HG02943 (cell line): ENCODE results near the gene TNIK.

Experiments
- ATAC-seq: cut with Tn5 transposase; IDR thresholded peaks from one replicate; pipeline ENCODE4 v1.9.1; 2021; ENCODE audit warnings: mild to moderate bottlenecking, low read depth, moderate library complexity; ENCODE audit not compliant: unreplicated experiment

TNIK gene

DNA sequence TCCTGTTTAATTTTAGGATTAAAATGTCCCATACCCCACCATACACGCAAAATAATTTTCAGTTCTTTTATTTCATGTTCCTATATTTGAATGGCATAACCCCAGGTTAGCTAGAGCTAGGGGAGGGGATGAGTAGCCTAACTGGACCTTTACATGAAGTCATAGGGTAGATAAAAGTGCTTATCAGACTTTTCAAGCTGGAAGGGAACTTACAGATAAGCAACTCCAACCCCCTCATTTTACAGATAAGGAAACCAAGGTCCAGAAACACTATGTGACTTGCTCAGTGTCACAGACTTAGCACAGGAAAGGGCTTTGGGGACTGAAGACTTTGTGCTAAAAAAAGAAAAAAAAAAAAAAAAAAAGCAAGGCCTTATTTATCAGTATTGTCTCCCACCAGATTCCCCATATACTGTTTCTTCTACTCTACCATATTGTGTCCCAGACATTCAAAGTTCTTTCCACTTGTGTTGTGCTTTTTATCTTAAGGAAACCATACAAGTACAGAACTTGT, 10.6 kb upstream of the TNIK start:
- ATAC-seq, result no peak

DNA sequence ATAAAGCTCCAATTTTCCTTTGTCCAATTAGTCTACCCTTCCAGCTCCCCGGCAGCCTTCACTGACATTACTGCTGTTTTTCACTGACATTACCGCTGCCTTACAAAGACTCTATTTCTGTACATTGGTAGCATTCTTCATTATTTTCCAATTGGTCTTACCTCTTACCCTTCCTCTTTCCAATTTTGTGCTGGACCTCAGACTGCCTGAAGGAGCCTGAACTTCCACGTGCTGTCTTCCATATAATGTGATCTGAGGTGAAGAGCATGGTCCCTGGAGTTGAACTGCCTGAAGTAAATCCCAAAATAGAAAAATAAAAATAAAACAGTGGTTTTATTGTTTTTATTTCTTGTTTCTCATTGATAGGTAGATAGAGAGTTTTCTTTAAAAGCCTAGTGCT, 9.2 kb upstream of the TNIK start:
- no peak for ATAC-seq

DNA sequence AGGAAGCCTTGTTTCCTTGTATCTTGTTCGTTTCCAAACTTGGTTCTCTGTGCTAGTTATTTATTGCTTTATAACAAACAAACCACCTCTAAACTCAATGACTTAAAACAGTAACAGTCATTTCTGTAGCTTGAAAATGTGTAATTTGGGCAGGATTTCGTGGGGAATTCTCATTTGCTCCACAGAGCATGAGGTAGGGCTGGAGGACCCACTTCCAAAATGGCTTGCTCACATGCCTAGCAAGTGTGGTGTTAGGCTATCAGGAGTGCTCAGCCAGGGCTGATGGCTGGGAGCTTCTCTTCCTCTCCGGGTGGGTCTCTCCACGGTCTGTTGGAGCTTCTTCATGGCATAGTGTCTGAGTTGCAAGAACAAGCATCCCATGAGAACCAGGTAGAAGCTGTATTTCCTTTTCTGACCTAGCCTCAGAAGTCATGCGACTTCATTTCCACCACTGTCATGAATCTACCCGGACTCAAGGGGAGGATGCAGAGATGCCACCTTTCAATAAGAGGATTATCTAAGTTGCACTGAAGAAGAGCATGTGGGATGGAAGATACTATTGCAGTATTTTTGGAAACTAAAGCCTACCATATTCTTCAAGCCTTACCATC, 8.2 kb upstream of the TNIK start:
- ATAC-seq, result no peak

DNA sequence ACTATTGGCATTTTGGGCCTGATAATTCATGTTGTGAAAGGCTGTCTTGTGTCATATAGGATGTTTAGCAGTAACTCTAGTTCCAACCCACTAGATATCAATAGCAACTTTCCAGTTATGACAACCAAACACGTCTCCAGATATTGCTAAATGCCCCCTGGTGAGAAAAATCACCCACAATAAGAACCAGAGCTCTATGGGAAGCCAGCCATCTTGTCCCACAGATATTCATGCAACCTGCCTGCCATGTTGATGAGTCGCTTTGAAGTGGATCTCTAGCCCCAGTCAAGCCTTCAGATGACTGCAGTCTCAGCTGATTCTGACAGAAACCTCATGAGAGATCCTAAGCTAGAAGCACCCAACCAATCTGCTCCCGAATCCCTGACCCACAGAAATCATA, 5.6 kb upstream of the TNIK start:
- no peak for ATAC-seq

DNA sequence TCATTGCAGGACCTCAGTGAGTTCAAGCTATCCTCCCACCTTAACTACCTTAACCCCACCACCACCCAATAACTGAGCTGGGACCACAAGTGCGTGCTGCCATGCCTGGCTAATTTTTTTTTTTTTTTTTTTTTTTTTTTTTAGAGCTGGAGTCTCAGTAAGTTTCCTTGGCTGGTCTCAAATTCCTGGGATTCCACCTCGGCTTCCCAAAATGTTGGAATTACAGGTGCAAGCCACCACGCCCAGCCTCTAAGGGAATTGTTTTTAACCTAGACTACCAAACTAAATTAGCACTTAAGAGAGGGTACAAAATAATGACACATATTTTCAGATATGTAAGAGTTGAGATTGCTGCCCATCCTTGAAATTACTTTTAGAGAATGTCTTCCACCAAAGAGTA, 4.3 kb upstream of the TNIK start:
- no peak for ATAC-seq

DNA sequence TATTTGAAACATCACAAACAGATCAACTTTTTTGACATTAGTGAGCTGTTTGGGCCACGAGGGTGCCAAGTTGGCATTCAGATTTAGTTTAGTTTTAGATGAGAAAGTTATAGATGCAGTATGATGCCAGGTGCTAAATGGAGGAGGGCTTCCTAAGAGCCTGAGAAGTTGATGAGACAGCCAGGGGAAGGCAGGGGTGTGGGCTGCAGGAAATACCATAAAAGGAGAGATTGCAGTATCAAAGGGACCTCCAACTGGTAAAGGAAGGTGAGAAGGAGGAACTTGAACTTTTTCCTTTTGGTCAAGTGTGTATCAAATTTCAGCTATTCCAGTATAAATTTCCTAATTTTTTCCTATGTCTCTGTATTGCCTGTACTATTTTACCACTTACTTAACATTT, 2.0 kb upstream of the TNIK start:
- ATAC-seq, result no peak

DNA sequence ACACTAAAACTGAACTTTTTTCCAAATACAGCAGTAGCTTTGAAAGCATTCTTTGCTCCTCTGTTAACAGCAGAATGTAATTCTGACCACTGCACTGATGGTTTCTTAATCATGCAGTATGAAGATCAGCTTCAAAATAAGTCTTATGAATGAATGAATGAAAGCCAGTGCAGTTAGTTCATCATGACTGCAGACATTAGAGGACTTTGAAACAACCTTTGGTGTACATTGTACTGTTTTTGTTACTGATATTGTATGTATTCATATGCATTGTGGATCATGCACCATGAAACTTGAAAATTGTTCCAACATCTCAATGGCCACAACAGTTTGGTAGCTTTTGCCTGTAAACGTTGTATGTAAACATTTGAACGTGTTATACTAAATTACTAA, 1.3 kb upstream of the TNIK start:
- no peak for ATAC-seq

DNA sequence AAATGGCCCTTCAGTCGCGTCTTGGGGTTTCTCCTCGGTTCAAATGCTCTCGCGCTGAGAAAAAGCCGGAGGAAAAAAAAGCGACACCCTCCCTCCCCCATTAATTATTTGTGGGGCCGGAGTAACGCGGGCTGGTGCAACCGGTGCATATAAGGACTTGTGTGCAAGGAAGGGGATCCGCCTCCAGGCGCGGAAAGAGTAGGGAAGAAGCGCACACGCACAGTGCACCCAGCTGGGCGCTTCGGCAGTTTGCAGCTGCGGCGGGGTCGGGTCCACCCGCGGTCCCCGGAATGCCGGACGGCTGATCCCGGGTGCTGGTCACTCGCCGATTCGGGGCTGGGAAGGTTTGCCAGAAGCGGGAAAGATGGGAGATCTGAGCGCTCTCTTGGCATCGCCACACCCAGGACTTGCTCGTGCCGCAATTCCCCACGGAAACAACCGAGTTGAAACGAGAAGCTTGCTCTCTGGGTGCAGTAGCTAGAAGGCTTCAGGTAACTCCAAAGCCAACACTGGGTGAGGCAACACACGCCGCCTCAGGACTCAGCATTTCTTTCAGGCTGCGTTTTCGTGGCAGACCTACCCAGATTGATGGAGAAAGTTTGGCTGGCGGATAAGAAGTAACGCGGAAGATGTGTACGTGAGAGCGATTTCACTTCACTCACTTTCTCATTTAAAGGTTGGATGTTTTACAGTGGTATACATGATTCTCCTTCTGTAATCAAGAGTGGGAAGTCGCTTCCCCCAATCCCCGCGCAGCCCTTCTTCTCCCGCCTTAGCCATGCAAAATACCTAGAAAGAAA, 720 bp upstream of the TNIK start:
- ATAC-seq, result peak; percentile 34

DNA sequence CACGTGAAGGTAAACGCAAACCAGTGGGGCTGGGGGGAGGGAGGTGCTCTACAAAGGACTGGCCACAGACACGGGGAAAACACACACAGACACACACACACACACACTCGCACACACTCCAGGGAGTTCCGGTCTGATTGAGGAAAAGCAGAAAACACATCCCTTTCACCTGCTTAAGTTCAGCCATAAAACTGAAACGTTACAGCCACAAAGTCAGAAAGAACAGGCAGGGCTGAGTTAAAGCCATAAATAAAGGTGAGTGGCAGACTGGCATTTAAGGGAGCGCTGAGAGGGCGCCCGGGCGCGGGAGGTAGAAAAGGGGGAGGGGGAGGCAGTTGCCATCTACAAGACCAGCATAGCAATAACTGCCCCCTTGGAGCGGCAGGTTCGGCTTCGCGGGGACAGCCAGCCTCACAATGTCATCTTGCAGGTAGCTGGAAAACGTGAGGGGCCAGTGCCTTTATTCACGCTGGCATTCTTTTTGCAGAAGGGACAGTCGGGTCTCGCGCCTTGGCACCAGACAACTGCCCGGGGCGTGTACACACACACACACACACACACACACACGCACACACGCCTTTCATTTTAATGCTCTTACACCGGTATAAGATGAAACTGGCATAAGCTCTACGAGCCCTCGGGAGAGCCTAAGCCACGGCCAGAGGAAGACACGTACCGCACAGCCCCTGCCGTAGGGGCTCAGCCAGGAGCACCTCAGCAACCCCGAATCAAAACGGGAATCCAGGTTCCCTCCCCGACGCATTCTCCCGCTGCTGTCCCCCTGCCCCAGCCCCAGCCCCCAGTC, 866 bp downstream of the TNIK start:
- ATAC-seq, result no peak

DNA sequence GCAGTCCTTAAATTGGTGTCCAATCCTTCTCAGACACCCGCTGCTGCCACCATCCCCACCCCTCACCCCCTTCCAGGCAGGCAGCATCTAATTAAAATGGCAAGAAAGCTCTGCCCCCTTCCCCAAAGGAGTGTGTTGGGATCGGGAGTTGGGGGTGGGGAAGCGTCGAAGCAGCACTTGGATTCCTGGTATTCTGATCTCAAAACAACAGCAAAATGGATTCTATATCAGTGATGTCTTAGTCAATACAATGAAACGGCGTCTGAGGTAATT, 1.4 kb downstream of the TNIK start:
- no peak for ATAC-seq

DNA sequence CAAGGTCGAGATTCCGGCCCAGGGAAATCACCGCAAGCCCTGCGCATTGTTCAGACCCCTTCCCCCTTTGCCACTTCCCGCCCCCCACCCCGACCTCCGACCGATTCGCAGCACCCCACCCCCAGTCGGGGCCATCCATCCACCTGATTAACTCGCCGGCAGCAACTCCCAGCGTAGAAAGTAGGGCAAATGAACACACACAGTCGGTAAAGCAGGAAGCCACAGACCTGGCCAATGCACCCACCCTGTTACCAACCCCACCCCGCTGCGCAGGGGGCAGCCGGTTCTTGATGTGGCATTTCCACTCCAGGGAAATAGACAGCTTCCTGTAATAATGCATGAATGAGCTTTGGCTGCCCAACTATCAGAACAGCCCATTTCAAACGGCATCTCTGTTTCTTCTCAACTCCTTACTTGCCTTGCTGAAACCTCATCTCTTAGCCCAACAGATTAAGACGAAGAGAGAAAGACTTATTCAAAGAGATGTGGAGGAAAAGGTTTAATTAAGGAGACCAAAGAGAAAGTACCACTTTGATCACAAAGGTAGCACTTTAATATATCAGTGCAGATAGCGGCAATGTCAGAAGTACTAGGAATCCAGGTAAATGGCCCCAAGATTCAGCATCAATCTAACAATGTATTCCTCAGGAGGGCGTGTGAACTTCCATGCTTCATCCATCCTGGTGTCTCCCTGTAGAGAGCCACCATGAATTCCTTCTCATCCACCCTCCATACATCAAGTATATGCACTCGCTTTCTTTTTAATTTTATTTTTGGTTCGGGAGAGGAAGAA, 1.9 kb downstream of the TNIK start:
- ATAC-seq, result no peak

DNA sequence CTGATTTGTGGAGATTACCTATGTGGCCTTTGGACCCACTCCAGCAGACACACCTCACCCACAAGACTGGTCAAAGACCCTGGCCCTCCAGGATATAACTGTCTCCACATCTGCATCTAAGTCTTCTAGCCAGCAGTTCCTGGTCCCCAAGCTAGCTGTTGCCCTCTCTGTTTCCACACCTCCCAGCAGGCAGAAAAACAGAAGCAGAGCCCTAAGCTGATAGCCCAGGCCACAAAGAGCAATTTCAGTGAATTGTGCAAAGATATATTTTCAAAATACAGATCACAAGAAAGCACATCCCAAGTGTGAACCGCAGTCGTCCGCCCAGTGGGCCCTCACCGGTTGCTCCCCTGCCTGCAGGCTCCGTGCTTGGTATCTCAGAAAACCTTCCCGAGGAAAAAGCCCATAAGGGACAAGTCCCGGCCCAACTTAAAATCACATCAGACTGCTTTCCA, 2.6 kb downstream of the TNIK start:
- ATAC-seq, result no peak

DNA sequence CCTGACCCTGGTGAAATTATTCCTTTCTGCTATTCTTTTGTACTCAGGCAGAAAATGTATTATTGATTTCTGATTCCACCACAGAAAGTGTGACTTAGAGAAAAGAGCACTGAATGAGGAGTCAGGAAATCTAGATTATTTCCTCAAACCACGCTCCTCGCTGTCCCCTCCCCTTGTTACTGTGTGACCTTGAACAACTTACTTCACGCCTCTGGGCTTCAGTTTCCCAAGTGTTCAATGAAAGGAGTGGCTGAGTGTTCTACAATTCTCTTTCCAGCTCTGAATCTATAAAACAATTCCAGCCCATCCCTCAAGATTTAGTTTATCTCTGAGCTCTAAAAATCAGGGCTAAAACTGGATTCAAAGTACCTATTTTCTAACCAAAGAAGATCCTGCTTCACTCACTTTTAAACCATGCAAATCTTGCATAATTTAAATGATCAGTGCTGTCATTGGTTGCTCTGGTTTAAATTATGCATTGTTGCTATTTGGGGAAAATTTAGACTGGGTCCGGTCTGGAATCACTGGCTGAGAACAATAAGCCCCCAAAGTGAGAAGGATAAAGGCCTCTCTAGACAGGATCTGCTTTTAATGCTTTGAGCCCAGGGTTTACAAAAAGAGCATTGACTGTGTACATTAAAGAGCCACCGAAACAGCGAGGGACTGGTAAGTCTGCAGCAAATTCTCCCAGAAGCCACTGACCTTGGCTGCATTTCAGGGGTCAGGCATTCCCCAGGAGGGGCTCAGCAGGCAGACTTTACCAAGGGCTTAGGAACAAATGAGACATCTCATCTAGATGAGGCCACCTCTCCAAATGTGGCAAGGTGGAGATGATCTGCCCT, 3.2 kb downstream of the TNIK start:
- ATAC-seq, result no peak

DNA sequence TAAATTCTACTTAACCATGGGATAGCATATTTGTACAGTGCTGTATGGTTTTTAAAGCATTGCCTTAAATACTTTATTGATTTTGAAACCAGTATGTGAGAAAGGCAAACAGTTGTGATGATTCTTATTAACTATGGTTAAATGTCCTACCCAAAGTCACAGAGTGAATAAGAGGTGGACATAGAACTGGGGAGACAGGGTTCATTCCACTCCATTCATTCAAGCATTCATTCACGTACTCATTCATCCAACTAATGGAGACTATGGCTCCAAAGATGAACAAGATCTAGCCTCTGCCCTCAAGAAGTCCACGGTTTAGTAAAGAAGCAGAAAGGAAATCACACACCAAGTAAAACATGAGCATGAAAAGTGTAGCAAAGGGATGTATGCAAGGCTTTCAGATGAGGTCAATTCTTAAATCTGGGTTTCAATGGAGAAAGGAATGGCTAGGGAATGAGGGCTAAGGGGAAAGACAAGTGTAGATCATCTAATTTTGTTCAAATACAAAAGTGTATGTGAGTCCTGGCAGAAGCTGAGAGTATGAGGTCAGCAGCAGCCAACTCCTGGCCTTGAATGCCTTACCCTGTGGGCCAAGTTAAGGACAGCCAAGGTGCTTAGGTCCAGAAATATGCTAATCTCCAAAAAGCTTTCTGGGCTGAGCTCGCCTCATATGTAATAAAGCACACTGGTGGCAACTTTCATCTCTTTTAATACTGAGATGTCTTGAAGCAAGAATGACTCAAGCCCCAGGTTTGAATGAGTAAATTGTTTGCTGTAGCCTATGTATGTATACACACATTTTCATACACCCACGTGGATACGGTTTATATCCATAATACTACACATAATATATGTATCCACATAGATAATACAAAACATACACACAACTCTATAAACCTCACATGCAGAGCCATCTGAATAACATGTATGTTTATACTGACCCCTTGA, 4.3 kb downstream of the TNIK start:
- no peak for ATAC-seq

DNA sequence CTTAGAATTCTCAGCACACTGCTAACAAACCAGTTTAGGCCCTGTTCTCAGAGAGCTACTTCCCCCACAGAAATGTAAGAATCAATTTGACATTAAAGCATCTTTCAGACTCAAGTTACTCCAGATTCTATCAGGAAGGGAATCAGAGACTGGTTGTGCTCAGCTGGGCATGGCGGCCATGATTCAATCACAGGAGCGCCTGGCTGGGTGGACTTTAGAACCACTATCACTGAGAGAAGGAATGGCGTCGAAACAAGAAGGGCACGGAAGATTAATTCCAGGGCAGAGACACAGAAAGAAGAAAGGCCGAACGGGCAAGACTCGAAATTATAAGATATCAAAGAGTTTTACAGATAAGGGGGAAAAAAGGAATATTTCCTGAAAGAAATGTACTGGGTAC, 6.2 kb downstream of the TNIK start:
- no peak for ATAC-seq

DNA sequence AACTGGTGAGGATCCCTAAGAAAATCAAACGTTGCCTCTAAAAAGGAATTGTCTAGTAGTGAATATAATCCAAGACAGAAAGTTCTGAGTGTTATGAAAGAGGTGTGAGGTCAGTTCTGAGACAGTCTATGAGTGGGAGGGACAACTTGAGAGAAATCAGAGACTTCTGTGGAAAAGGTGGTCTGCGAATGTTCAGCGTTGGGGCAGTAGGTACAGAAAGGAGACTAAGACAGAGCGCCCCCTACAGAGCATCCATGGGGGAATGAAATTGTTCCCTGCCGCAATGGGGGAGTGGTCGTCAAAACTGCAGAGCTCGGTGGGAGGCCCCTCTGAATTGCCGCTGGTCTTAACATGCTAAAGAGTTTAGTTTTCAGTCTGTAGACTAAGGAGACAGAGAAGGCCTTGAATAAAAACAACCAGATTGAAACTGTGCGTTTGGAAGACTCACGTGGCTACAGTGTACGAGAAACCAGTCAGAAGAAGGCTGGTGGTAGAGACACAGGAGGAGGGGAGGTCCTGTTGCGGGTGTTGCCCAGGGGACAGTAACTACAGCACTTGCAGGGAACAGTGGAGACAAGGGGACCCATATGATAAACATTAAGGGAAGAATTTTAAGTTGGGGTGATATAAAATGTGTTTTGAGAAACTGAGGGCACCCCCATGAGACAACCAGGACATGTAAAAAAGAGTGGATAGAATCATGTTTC, 6.9 kb downstream of the TNIK start:
- ATAC-seq, result no peak

DNA sequence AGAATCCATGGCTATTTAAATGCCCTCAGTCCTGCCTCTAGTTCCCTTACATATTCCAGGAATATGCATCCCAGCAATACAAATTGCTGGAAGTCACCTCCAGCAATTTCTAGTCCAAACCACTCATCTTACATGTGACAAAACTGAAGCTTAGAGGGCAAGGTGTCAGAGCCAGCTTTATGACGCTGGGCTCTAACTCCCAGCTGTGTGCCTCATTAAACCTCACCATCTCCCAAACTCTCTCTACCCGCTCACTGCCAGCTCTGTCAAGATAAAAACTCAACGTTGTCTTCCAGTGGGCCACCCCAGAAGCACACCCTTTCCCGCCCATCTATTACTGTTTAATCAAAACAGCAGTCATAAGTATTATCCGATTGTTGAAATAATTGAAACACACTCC, 7.9 kb downstream of the TNIK start:
- no peak for ATAC-seq

DNA sequence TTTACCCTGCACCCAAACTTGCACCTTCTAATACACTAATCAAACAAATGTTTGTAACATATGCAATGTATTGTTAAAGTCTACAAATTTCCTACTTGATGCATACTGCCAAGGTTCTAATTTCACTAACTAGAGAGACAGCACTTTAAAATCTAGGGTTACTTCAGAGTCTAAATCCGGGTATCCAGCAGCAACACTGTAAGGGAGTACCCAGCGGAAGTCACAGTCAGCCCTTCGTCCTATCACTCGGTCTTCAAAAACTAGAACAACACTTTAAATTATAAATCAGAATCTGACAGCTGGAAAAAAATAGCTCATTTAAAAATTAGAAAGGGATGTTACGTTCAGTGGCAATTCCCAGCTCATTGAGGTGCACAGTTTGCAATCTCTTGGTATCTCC, 8.3 kb downstream of the TNIK start:
- ATAC-seq, result no peak
